DMS153 treated with DMSO at 0.1 percent for 48 hours (cell line): ENCODE data around the gene BBOF1.
A peak's percentile ranks its signal among the peaks of the same experiment; 100 is the strongest.

Experiments used
- DNase-seq: peaks from one replicate; lab custom pipeline; 2025; ENCODE audit not compliant: unreplicated experiment; lab: John Stamatoyannopoulos, UW

The BBOF1 gene

DNA sequence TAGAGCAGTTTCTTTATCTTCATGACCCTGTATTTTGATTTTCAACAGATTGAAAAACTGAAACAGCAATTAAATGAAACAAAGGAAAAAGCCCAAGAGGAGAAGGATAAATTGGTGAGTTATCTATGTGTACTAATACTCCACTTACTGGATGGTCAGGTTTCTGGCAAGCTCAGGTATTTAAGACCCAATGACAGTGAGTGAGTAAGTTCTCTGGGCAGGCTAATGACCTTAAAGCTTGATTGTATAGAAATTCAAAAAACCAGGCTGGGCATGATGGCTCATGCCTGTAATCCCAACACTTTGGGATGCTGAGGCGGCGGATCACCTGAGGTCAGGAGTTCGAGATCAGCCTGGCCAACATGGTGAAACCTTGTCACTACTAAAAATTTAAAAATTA, 10.0 kb downstream of the BBOF1 start:
- no peak for DNase-seq

GRCh38 chr14:74034572-74034971, 15.4 kb downstream of the BBOF1 start:
- DNase-seq: no peak

DNA sequence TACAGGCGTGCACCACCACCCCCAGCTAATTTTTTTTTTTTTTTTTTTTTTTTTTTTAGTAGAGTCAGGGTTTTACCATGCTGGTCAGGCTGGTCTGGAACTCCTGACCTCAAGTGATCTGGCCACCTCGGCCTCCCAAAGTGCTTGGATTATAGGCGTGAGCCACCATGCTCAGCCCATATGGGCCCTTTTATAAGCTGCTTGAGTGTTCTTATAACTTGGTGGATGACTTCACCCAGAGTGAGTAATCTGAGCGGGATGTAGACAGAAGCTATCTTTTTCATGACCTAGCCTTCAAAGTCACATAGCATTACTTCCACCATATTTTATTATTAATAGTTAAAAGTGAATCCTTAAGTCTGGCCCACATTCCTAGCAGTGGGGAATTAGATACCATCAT, 16.4 kb downstream of the BBOF1 start:
- DNase-seq: no peak

DNA sequence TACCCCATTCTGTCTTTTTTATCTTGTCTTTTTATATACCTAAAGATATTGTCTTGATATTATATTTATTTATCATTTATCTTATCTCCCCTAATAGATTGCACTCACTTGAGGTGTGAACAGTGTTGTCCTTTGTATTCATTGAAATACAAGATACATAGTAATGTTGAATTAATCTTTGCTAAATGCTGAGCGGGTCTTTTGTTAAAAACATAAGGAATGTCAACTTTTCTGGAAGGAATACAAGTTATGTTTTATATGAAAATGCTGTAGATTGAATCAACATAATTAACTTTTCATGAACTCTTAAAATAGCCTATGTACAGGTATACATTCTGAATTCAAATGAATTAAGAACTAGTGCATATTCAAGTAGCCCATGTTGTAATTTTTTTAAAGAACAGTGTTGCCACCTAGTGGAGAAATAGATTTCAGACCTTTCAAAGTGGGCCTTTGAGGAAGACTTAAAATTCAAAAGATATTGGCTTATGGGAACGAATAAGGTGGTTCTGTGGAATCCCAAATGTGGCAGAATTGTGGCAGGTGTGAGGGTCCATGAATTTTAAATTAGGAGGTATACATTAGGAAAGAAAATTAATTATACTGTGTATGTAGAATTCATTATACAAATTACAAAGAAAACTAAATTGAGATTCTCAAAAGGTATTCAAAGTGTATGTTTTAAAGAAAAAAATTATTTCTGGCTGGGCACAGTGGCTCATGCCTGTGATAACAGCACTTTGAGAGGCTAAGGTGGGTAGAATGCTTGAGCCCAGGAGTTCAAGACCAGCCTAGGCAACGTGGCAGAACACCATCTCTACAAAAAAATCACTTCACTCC, 19.1 kb downstream of the BBOF1 start:
- peak; percentile 72 for DNase-seq

DNA sequence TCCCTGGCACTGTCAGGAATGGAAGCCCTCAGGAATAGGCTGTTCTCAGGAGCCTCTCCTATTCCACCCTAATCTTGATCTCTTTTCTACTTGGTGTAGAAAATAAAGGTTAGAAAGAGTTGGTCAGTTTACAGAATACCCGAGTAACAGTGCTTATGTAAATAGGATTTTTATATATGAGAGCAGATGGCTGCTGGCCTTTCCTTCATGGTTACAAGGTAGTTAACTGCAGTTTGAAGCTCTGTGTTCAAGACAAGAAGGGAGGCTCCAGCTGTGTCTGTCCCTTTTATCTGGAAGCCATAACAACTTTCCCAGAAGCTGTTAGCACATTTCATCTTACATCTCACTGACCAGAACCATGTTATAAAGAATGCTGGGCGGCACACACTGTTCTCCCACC, 23.1 kb downstream of the BBOF1 start:
- no peak for DNase-seq

DNA sequence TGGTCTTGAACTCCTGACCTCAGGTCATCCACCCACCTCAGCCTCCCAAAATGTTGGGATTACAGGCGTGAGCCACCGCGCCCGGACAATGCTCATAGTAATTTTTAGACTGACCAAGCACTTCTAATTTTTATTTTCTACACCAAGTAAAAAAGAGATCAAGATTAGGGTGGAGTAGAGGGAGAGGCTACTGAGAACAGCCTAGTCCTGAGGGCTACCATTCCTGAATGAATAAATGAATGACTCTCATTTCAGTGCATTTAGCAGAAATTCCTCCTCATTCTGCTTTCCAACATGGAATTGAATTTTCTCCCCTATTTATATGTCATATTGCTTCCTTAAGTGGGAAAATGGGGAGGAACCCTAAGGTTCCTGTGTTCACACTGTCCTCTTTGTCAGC, 26.4 kb downstream of the BBOF1 start:
- no peak for DNase-seq

- no peak for DNase-seq
These were observed 29.1 kb downstream of the BBOF1 start for GRCh38 chr14:74048281-74048680.

- DNase-seq: no peak
These were observed 30.8 kb downstream of the BBOF1 start for GRCh38 chr14:74049876-74050495.

DNA sequence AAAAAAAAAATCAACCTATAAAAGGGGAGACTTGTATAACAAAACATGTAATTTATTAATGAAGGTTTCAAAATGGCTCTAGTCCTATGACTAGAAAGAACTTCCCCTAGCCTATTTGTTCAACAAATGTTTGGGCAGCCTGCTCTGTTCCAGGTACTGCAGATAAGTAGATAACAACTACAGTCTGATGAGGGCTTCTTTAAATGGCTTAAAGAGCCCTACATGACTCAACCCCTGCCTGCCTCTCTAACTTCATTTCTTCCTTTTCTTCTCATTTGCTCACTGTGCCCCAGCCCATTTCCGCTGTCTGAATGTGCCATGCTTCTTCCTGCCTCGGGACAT, 43.6 kb downstream of the BBOF1 start:
- DNase-seq: no peak

DNA sequence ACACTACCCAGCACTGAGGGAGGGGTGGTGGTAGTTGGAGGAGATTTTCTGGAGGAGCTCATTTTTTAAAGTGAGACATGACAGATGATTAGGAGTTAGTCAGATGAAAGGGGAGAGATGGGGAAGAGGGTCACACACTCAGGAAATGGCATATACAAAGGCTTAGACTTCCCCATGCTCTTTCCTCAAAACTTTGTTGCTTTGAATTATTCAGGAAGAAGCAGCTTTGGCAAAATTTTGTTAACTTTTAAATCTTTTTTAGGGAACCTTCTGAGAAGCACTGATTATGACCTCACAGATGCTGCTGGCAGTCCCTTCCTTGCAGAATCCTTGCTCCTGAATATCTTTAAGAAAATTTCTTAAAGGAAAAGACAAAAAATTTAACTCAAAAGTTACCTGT, 45.3 kb downstream of the BBOF1 start:
- no peak for DNase-seq

GRCh38 chr14:74064883-74065282, 45.7 kb downstream of the BBOF1 start:
- DNase-seq: no peak

- DNase-seq: no peak
These were observed 46.8 kb downstream of the BBOF1 start for GRCh38 chr14:74065746-74066575.

DNA sequence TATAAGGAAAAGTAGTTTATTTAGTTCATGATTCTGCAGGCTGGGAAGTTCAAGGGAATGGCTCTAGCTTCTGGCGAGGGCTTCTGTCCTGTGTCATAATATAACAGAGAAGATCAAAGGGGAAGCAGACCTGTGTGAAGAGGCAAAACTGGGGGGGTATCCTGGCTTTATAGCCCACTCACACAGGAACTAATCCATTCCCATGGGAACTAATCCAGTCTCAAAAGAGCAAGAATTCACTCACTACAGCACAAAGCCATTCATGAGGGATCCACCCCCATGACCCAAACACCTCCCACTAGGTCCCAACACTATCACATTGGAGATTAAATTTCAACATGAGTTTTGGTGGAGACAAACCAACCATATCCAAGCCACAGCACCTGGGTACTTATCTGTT, 58.3 kb downstream of the BBOF1 start:
- no peak for DNase-seq

DNA sequence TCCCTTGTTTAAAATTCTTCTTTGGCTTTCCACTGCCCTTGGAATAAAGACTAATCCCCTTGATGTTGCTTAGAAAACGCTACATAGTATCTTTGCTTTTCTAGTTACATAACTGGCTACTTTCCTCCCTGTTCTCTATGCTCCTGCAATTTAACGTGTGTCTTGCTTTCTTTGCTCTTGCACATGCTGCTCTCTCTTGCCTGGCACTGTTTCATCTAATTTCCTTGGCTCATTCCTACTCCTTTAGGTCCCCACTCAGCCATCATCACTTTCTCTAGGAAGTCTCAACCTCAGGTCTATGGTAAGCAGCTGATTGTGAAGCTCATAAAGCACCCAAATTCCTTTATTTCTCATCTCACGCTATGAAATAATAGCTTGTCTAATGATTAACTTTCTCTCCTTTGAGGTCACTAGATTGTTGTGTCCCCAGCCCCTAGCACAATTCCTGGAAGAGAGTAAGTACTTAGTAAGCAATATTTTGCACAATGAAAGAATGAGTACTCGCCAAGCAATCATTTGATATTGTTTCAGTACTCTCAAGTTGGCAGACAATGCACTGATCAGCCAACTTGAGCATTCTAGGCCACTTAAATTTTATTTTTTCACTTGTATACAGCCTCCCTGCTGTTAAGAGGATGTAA, 61.8 kb downstream of the BBOF1 start:
- no peak for DNase-seq

DNA sequence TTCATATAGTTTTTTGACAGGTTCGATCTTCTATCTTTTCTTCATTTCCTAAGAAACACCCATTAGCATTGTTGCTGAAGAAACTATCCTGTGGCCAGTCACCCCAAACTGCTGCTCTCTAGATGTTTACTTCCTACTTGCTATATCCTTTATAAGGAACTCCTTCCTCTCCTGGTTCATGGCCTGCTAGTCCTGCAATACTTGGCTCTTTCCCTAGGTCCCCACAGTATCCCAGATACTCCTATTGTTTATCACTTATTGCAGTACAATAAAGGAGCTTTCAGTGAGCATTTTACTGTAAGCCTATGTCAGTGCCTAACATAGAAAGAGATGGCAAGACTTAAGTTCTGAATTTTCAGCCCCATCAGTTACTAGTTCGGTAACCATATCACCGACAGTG, 62.3 kb downstream of the BBOF1 start:
- no peak for DNase-seq

DNA sequence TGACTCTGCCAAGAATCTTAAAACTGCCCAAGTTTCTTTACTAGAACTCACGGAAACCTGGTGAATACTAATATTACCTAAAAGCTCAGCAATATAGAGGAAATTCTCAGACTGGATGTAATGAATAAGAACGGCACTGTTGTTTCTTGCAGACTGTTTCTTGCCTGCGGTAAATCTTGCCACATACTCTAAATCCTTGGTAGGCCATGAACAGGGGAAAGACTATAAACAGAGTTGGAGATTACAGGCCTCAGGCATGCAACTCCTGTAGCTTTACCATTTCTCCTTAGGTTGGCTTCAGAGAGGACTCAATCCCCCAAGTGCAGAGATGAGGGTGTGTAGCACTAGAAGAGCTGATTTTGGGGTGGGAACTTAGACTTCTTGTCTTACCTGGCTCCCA, 64.0 kb downstream of the BBOF1 start:
- DNase-seq: no peak

DNA sequence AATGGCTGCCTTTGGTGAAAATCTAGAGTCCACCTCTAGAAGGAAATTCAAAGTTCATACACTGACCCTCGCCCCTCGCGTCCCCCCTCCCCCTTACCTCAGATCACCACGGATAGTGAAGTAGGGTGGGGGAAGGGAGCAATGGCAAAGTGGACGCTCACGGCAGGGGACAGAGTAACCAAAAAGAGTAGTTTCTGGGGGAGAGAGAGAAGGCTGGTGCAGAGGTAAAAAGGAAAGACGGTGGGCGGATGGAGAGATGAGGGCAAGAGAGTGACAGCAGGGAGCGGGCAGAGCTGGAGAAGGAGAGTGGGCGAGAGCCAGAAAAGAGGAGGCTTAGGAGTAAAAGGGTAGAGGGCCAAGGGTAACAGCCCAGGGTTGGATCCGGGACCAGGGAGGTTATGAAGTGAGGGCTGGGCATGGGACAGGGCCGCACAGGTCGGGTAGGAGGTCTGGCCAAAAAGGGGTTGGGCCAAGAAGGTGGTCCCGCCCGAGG, 64.7 kb downstream of the BBOF1 start:
- DNase-seq: no peak

DNA sequence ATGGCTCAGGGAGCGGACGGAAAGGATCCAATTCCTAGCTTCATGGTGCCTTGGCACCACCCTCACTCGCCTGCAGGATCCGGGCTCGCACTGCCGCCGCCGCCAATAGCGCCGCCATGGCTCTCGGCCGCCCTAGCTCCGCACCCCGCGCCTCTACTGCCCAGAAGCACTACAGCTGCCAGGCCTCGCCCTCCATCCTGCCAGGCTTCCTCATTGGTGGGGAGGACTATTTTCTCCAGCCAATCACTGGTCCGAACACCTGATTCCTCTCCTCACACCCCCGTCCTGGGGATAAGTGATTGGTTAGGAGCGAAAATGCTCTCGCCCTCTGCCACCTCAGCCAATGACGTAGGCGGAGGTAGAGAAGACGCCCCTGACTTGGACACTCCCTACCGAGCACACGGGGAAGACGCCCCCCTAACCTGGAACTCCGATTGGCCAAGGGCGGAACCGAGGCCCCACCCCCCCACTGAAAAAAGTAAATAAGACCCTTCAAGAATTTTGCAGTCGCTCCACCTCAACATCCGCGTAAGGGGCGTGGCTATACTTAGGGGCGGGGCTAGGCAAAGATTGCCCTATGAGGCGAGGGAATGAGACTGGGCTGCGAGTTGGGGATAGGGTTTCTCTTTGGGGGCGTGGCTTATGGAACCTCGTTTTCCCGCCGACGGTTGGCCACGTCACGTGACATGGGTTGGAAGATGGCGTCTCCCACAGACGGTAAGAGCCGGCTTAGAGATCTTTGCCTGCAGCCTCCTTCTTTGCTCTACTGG, 65.3 kb downstream of the BBOF1 start, which contains the start of the genes ALDH6A1 and LIN52:
TSS of gene ALDH6A1 (minus strand) at position 177 of the 770 bp plus-strand sequence. CDS start at position 118, 59 bp downstream.
TSS of gene LIN52 (plus strand) at position 680 of the 770 bp plus-strand sequence. CDS start at position 699, 19 bp downstream.
- DNase-seq: peak; percentile 99

GRCh38 chr14:74085047-74085637, 66.0 kb downstream of the BBOF1 start:
- DNase-seq: no peak

DNA sequence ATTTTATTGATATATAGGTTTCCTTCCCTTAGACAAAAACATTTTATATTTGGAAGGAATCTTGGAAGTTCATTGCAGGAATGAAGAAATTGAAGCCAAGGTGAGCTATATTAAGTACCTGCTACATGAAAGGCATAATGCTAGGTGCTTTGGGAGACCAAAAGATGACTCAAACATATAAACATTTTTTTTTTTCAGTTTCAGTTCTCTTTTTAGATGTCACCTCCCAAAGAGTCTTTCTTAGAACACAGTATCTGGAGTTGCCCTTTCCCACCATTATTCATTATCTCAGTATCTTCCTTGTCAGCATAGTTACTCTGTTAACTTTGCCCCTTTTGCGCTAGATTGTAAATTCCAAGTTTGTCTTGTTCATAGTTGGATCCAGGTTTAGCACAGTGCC, 66.7 kb downstream of the BBOF1 start:
- DNase-seq: no peak
